Measurements from ENCODE around the gene CHMP1B. TPM values are rescaled to one million over a fixed set of nuclear protein-coding genes. Genes with fewer than 3 reads are reported as not detected.

The CHMP1B gene
- total and polyA plus RNA-seq, 2 experiments from 2014 or later: 47.1 to 47.8 TPM

GRCh38 chr18:11902522-11903292 lies 51.5 kb downstream of the CHMP1B start:
- H3K27me3 ChIP-seq (replicated peaks; ENCODE audit: insufficient read depth): no peaks in the 10 kb centered on the region
- no peaks in the 10 kb centered on the region; the same call in 1 of the 2 replicates for H3K36me3 ChIP-seq (ENCODE audit: low read depth)
- no peak overlapping the region for H3K9ac ChIP-seq
- H3K9me2 ChIP-seq (ENCODE audit: insufficient read depth): no peaks in the 10 kb centered on the region
- in situ Hi-C loops (cut with MboI): no loop called here
- no peaks in the 10 kb centered on the region for H4K20me1 ChIP-seq (ENCODE audit: insufficient read depth)
- WGBS, 2 experiments (ENCODE audit: low coverage in 1 of 2, low lambda C conversion rate in 2 of 2, missing lambda C conversion rate in 2 of 2): 53 to 57% methylated on average over 7 of the region's 7 CpGs
- H3K27ac ChIP-seq: no peak overlapping the region
- TF ChIP-seq EZH2 (IDR thresholded peaks at IDR 0.05; ENCODE audit: insufficient read depth, poor library complexity, severe bottlenecking): no peak
- no peak for TF ChIP-seq EZH2phosphoT487 (IDR thresholded peaks at IDR 0.05; ENCODE audit: insufficient read depth, low read depth)
- H3K4me1 ChIP-seq (ENCODE audit: insufficient read depth): peaks cover 8% of the 10 kb centered on the region; the same call in 1 of the 2 replicates
- H3K79me2 ChIP-seq (ENCODE audit: insufficient read depth): peaks cover 10% of the 10 kb centered on the region; the same call in 1 of the 2 replicates
- no peak overlapping the region for H3K4me3 ChIP-seq
- H3K4me2 ChIP-seq (ENCODE audit: unreplicated experiment): no peak overlapping the region
- no peak overlapping the region for H2AFZ ChIP-seq
- no peaks in the 10 kb centered on the region for H3K9me3 ChIP-seq (ENCODE audit: low read depth)
- DNase-seq: peak; percentile 39
- no peaks in the 10 kb centered on the region for H3F3A ChIP-seq (ENCODE audit: insufficient read depth)

Other genes starting within 250 kb of the CHMP1B start
- gene SLC35G4, start 241.8 kb upstream of the CHMP1B start, total RNA-seq (2014; rRNA removed; shearing (Covaris generic)): not detected in 2 replicates
- not detected in 2 replicates for gene SLC35G4, start 241.8 kb upstream of the CHMP1B start, polyA plus RNA-seq (2016; fragmentation: Nextera tagmentation; extraction: Ambion mirVana)
- gene GNAL, start 162.1 kb upstream of the CHMP1B start, total RNA-seq (2014; rRNA removed; shearing (Covaris generic)): 0.25 and 3.0 TPM in 2 replicates
- gene GNAL, start 162.1 kb upstream of the CHMP1B start, polyA plus RNA-seq (2016; fragmentation: Nextera tagmentation; extraction: Ambion mirVana): 0.16 and 0.19 TPM in 2 replicates
- 25.6 and 34.8 TPM in 2 replicates for gene MPPE1, start 56.9 kb downstream of the CHMP1B start, total RNA-seq (2014; rRNA removed; shearing (Covaris generic))
- gene MPPE1, start 56.9 kb downstream of the CHMP1B start, polyA plus RNA-seq (2016; fragmentation: Nextera tagmentation; extraction: Ambion mirVana): 39.7 and 47.2 TPM in 2 replicates
- 11.1 and 13.0 TPM in 2 replicates for gene IMPA2, start 130.1 kb downstream of the CHMP1B start, total RNA-seq (2014; rRNA removed; shearing (Covaris generic))
- 8.0 and 8.1 TPM in 2 replicates for gene IMPA2, start 130.1 kb downstream of the CHMP1B start, polyA plus RNA-seq (2016; fragmentation: Nextera tagmentation; extraction: Ambion mirVana)
- not detected in 2 replicates for gene ANKRD62, start 242.4 kb downstream of the CHMP1B start, total RNA-seq (2014; rRNA removed; shearing (Covaris generic))
- not detected in 2 replicates for gene ANKRD62, start 242.4 kb downstream of the CHMP1B start, polyA plus RNA-seq (2016; fragmentation: Nextera tagmentation; extraction: Ambion mirVana)

All from GM23248 (cell line).